Stimulated activated naive CD4-positive, alpha-beta T cell (primary cell): ENCODE measurements around the gene EFNB1.
A peak's percentile ranks its signal among the peaks of the same experiment; 100 is the strongest.
"Not testable (repeated sequence)": the region's sequence is repeated elsewhere in the genome, so short reads cannot be mapped to it uniquely, and the experiment has no call there.

Experiments
- DNase-seq, 6 experiments: peaks; one replicate each; lab custom pipeline; 2025; lab: John Stamatoyannopoulos, UW

The EFNB1 gene

GRCh38 chrX:68828740-68829581, at the start of gene EFNB1:
TSS of gene EFNB1 (plus strand) at chrX:68829021. CDS start at chrX:68829777, 756 bp downstream.
- peak; percentile 78 to 86 (median 80) for DNase-seq

GRCh38 chrX:68781295-68781694, 47.5 kb upstream of the EFNB1 start:
- not testable (repeated sequence) for DNase-seq

GRCh38 chrX:68784816-68785215, 44.0 kb upstream of the EFNB1 start:
- DNase-seq: no peak

GRCh38 chrX:68786581-68786980, 42.2 kb upstream of the EFNB1 start:
- not testable (repeated sequence) for DNase-seq

- DNase-seq: no peak
These were observed 38.9 kb upstream of the EFNB1 start for GRCh38 chrX:68789966-68790365.

GRCh38 chrX:68792083-68792482, 36.7 kb upstream of the EFNB1 start:
- DNase-seq: no peak

GRCh38 chrX:68794461-68794860, 34.4 kb upstream of the EFNB1 start:
- DNase-seq: no peak

- no peak for DNase-seq
These were observed 33.1 kb upstream of the EFNB1 start for GRCh38 chrX:68795741-68796140.

- not testable (repeated sequence) for DNase-seq
These were observed 30.4 kb upstream of the EFNB1 start for GRCh38 chrX:68798400-68798799.

- DNase-seq: no peak
These were observed 27.0 kb upstream of the EFNB1 start for GRCh38 chrX:68801737-68802290.

GRCh38 chrX:68807818-68808217, 21.0 kb upstream of the EFNB1 start:
- DNase-seq: no peak

GRCh38 chrX:68808686-68809357, 20.0 kb upstream of the EFNB1 start:
- DNase-seq: no peak

GRCh38 chrX:68820476-68821110, 8.2 kb upstream of the EFNB1 start:
- no peak for DNase-seq

- no peak for DNase-seq
These were observed 7.2 kb upstream of the EFNB1 start for GRCh38 chrX:68821616-68822015.

- no peak for DNase-seq
These were observed 6.0 kb upstream of the EFNB1 start for GRCh38 chrX:68822641-68823410.

- no peak for DNase-seq
These were observed 5.2 kb upstream of the EFNB1 start for GRCh38 chrX:68823413-68824151.

GRCh38 chrX:68824152-68824433, 4.7 kb upstream of the EFNB1 start:
- no peak for DNase-seq

GRCh38 chrX:68824565-68825125, 4.2 kb upstream of the EFNB1 start:
- no peak for DNase-seq

- no peak for DNase-seq
These were observed 2.5 kb upstream of the EFNB1 start for GRCh38 chrX:68826113-68826980.

- DNase-seq: no peak
These were observed 1.6 kb upstream of the EFNB1 start for GRCh38 chrX:68827256-68827655.
